GM18505 (cell line): ENCODE data around the gene PDGFA.

Source experiments
- ATAC-seq: cut with Tn5 transposase; IDR thresholded peaks from one replicate; pipeline ENCODE4 v1.9.1; 2021; ENCODE audit not compliant: unreplicated experiment
- POLR2A ChIP-seq: IDR thresholded peaks from 4 replicates; pipeline ENCODE4 v1.6.1; 2011; ENCODE audit warnings: borderline replicate concordance; ENCODE audit not compliant: insufficient read depth, insufficient read length; ENCODE audit errors: extremely low read depth

PDGFA gene

DNA sequence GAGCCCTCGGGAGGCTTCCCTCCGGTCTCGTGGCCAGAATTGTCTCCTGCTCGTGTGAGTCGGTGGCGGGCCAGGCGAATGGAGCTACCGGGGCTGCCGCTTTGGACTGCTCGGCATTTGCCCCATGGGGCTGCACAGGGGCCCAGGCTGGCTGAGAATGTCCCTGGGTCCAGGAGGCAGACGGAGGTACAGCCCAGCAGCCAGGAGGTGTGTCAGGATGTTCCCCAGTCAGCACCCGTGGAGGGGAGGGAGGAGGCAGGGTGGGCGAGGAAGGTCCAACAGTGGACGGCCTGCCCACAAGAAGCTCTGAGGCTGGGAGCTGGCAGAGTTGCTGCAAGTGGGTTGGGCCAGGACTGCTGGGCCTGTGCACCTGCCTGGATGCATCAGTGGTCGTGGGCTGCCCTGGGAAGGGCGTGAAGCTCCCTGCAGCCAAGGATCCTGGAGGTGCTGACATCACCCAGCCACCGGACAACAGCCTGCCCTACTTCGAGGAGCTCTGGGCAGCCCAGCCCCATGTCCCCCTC is 46.4 kb downstream of the PDGFA start:
- no peak for ATAC-seq
- TF ChIP-seq POLR2A: no peak

- no peak for ATAC-seq
- TF ChIP-seq POLR2A: no peak
Observed at GRCh38 chr7:472640-472957, 47.0 kb downstream of the PDGFA start.

- no peak for ATAC-seq
Observed at GRCh38 chr7:471866-472639, 47.6 kb downstream of the PDGFA start.

GRCh38 chr7:471191-471865 is 48.3 kb downstream of the PDGFA start:
- no peak for ATAC-seq
- TF ChIP-seq POLR2A: no peak

More at GRCh38 chr7:471866-472639, 47.6 kb downstream of the PDGFA start:
- no peak for TF ChIP-seq POLR2A

DNA sequence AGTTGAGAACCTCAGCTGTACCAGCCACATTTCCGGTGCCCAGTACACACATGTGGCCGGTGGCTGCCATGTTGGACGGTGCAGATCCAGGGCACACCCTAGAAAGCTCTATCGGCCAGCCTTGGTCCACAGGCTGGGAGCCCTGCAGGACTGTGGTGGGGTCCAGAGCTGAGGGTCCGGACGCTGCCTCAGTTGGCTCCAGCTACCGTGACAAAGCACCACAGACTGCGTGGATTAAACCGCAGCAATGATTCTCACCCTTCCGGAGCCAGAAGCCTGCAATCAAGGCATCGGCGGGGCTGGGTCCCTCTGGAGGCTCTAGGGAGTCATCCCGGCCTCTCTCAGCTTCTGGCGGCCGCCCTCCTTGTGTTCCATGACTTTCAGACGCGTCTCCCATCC is 50.1 kb downstream of the PDGFA start:
- TF ChIP-seq POLR2A: no peak
- no peak for ATAC-seq

DNA sequence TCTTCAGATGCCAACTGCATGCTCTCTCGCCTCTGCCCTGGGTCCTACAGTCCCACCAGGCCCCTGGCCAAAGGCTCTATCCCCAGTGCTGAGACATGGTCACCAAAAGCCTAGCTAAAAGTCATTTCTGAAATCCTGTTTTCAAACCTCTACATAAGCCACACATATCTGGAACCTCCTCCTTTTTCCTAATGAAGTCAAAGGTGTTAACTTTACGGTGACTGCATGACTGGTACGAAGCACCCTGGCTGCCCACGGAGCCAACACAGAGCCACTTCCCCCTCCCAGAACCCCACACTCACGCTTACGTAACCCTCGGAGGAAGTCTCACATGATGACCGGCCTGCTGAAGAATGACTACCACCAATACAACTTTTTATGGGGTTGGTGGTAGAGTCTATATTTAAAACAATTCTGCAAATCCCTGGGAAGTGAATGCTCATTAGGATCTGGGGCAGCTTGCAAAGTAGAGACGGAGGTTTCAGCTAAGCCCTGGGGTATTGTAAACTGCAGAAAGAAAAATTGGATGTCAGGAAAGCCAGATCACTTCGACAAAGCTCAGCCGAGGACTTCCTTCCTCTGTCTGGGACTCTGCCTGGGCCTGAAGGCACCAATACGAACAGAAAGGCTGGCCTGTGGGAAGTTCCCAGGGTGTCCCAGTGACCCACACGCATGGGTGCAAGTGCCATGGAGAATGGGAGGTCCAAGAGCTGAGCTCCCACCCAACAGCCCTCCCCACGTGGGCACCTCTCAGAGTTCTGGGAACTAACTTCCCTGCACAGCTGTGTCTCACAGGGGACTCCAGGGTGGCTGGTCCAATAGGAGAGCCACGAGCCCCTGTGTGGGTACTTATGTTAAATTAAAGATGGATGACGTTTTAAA is 50.7 kb downstream of the PDGFA start:
- TF ChIP-seq POLR2A: no peak
- no peak for ATAC-seq

- no peak for ATAC-seq
- no peak for TF ChIP-seq POLR2A
Observed at GRCh38 chr7:467856-468545, 51.6 kb downstream of the PDGFA start.

GRCh38 chr7:467393-467828 is 52.2 kb downstream of the PDGFA start:
- ATAC-seq: no peak
- TF ChIP-seq POLR2A: no peak

DNA sequence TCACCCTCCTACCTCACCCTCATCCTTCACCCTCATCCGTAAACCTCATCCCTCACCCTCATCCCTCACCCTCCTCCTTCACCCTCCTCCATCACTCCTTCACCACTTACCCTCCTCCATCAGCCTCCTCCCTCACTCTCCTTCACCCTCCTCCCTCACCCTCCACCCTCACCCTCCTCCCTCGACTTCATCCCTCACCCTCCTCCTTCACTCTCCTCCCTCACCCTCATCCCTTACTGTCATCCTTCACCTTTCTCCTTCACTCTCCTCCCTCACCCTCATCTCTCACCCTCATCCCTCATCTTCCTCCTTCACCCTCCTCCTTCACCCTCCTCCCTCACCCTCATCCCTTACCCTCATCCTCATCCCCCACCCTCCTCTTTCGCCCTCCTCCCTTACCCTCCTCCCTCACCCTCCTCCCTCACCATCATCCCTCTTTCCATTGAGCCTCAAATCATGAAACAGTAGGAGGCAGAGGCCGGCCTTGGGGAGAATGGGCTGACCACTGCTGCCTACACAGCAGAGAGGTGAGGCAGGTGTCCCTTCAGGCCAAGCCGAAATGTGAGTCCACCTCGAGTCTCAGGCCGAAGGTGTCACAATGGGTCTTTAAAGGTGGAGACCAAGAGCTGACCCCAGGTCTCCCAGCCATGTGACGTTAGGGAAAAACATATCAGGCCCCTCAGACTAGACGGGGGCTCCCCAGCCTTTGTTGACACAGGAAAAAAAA is 53.0 kb downstream of the PDGFA start:
- TF ChIP-seq POLR2A: no peak

DNA sequence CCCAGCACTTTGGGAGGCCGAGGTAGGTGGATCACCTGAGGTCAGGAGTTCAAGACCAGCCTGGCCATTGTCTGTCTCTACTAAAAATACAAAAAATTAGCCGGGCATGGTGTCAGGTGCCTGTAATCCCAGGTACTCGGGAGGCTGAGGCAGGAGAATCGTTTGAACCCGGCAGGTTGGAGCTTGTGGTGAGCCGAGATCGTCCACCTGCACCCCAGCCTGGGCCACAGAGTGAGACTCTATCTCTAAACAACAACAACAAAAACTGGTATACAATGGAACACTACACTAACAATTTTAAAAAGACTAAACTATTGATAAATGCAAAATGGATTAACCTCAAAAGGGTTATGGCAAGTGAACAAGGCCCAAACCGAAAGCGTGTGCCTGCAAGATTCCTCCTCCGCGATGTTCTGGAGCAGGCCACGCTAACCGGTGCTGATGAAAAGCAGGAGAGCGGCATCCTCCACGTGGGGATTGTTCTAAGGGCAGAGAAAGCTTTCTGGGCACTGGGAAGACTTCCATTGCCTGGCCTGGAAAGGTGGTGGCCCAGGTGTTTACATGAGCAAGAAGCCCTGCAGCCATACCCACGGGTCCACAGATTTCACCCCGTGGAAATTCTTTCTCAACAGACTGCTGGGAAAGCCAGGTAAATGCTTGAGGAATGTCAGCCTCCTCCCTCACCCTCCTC is 53.8 kb downstream of the PDGFA start:
- no peak for ATAC-seq

More for the DNA sequence above, 53.0 kb downstream of the PDGFA start:
- ATAC-seq: no peak

DNA sequence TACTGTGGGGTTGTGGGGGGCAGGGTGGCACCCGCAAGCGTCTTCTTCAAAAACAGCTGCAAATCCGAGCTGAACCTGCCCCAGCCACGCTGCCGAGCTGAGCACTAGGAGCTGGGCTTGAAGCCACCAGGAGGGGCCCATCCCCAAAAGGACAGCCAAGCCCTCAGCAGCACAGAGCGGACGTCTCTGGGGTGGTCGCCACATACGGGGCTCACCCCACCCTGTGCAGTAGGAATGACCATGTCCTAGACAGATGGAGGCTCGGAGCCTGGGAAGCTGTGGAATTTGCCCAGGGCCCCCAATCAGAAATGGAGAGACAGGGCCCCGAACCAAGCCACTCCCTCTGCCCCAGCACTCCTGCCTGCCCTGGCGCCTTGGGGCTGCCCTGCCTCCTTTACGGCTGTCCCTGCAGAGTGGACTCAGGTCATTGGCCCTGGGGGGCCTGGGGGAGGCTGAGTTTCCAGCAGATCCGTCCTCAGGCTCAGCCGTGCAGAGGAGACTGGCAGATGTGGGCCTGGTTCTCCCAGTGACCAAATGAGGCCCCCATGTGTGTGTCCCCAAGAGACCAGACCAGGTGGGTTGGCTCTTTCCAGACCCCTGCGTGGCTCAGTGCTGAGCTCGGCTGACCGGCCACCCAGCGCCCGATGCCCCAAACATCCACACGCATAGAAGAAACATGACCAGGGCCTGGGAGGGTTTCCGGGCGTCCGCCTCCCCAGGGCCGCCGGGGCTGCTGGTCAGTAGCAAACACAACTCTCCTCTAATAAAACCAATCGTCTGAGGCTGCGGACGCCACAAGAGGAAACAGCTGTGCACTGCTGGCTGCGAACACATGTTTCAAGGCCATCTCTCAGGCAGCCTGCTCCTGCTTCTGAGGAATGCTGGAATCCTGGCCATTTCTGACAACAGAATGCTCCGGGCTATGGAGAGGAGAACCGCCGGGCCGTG is 54.9 kb downstream of the PDGFA start:
- no peak for TF ChIP-seq POLR2A
- ATAC-seq: no peak

More for the DNA sequence above, 53.8 kb downstream of the PDGFA start:
- no peak for TF ChIP-seq POLR2A
